PFSK-1 (cell line): ENCODE measurements around the gene MTUS2.

Experiments used
- POLR2AphosphoS5 ChIP-seq: IDR thresholded peaks from 2 replicates; pipeline ENCODE4 v1.6.1; 2012; ENCODE audit warnings: low read depth, mild to moderate bottlenecking, control low read depth, low read length, moderate library complexity
- REST ChIP-seq, 2 experiments: IDR thresholded peaks; 2 replicates each; pipeline versions ENCODE4 v1.6.1 to v1.8.0; 2011 to 2012; ENCODE audit warnings: low read depth in 2 of 2, low read length in 2 of 2, control low read depth in 1 of 2, inconsistent platforms in 1 of 2, mild to moderate bottlenecking in 1 of 2, moderate library complexity in 1 of 2; ENCODE audit not compliant: insufficient read depth in 1 of 2
- SIN3A ChIP-seq: IDR thresholded peaks from 2 replicates; pipeline ENCODE4 v1.6.1; 2012; ENCODE audit warnings: mild to moderate bottlenecking, low read length, moderate library complexity, borderline replicate concordance; ENCODE audit not compliant: insufficient read depth
- TAF1 ChIP-seq: IDR thresholded peaks from 2 replicates; pipeline ENCODE4 v1.6.1; 2012; ENCODE audit warnings: low read length, control low read depth, borderline replicate concordance; ENCODE audit not compliant: insufficient read depth

GRCh38 chr13:29266756-29267733 lies 446.9 kb downstream of the MTUS2 start:
- TF ChIP-seq TAF1 (no peak), REST (IDR thresholded peaks at IDR 0.05; ENCODE audit: insufficient read depth in 1 of 2, low read depth in 2 of 2, low read length in 2 of 2) (no peak), SIN3A (no peak), POLR2AphosphoS5 (no peak)
